Naive B cell (primary cell): ENCODE results near the gene SP140. TPM values are rescaled to one million over a fixed set of nuclear protein-coding genes. Genes with fewer than 3 reads are reported as not detected.
A peak's percentile ranks its signal among the peaks of the same experiment; 100 is the strongest.
"Not testable (repeated sequence)": the region's sequence is repeated elsewhere in the genome, so short reads cannot be mapped to it uniquely, and the experiment has no call there.

Experiments used
- ATAC-seq, 2 donors: fragments of 150-1000 bp; cut with Tn5 transposase; 2 replicates each; pipeline ENCODE4 v1.10.0; 2021; ENCODE audit warnings: low read depth in 2 of 2, mild to moderate bottlenecking in 2 of 2, moderate library complexity in 2 of 2
- DNase-seq: peaks from one replicate; pipeline ENCODE4 v3.0.0; 2022
- H3K27ac Mint-ChIP-seq, 6 donors: one replicate each; pipeline ENCODE4 v1.8.0; 2020 to 2022; ENCODE audit warnings: mild to moderate bottlenecking in 6 of 6, mixed read lengths in 6 of 6, moderate library complexity in 5 of 6, inconsistent platforms in 2 of 6
- H3K27me3 Mint-ChIP-seq, 3 donors: one replicate each; pipeline ENCODE4 v1.8.0; 2021 to 2022; ENCODE audit warnings: mixed read lengths in 3 of 3, mild to moderate bottlenecking in 1 of 3
- H3K36me3 Mint-ChIP-seq, 2 donors: one replicate each; pipeline ENCODE4 v1.8.0; 2020 to 2022; ENCODE audit warnings: mixed read lengths in 2 of 2, inconsistent platforms in 1 of 2, mild to moderate bottlenecking in 1 of 2
- H3K4me1 Mint-ChIP-seq, 3 donors: one replicate each; pipeline ENCODE4 v1.8.0; 2020 to 2022; ENCODE audit warnings: mixed read lengths in 3 of 3, inconsistent platforms in 1 of 3, mild to moderate bottlenecking in 1 of 3, moderate library complexity in 1 of 3
- H3K4me3 Mint-ChIP-seq, 8 donors: one replicate each; pipeline ENCODE4 v1.8.0; 2020 to 2022; ENCODE audit warnings: mild to moderate bottlenecking in 8 of 8, mixed read lengths in 8 of 8, moderate library complexity in 8 of 8, inconsistent platforms in 2 of 8
- H3K9me3 Mint-ChIP-seq, 7 donors: one replicate each; pipeline ENCODE4 v1.8.0; 2020 to 2022; ENCODE audit warnings: mixed read lengths in 7 of 7, mild to moderate bottlenecking in 5 of 7, inconsistent platforms in 2 of 7, moderate library complexity in 1 of 7
- polyA plus RNA-seq, 6 donors: library from polyadenylated mRNA; unstranded; fragments of 300-500 nt; fragmentation: Illumina TruSeq; gene quantifications; one replicate each; pipeline ENCODE4 v1.2.3, GENCODE V29; 2021; ENCODE audit warnings: low read depth in 6 of 6

SP140 gene
- polyA plus RNA-seq, 6 donors from 2014 or later = 65.4 to 95.3 (median 76.7) TPM

DNA sequence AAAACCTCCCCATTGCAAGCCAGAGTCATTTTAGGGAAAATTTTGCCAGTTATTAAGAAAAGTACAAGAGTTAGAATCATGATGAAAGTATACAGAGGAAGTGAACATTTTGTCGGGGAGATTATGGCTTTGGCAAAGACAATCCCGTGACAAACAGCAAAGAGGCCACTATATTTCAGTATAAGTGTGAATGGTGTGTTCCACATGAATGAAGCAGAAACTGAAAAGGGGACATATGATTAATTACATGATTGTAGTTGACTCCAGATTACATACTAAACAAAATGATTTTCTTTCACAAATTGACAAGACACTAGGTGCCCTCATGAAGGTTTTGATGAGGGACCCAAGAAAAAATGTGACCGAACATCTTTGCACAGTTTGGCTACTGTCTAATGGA is 42.0 kb downstream of the SP140 start:
- DNase-seq = peak; percentile 5
- Mint-ChIP-seq H3K4me1 (peaks cover 44 to 64% (median 53%) of the 10 kb centered on the region in 3 donors), H3K4me3 (peak overlapping the region in 1 of 8 donors; percentile 5), H3K27me3 (no peaks in the 10 kb centered on the region), H3K27ac (peak overlapping the region in 5 of 6 donors; percentile 34 to 84 (median 51)), H3K36me3 (peaks cover 59 to 73% of the 10 kb centered on the region in 2 donors), H3K9me3 (peaks cover 0 to 7% (median 0%) of the 10 kb centered on the region in 7 donors)
- peak; percentile 50 to 71 for ATAC-seq

DNA sequence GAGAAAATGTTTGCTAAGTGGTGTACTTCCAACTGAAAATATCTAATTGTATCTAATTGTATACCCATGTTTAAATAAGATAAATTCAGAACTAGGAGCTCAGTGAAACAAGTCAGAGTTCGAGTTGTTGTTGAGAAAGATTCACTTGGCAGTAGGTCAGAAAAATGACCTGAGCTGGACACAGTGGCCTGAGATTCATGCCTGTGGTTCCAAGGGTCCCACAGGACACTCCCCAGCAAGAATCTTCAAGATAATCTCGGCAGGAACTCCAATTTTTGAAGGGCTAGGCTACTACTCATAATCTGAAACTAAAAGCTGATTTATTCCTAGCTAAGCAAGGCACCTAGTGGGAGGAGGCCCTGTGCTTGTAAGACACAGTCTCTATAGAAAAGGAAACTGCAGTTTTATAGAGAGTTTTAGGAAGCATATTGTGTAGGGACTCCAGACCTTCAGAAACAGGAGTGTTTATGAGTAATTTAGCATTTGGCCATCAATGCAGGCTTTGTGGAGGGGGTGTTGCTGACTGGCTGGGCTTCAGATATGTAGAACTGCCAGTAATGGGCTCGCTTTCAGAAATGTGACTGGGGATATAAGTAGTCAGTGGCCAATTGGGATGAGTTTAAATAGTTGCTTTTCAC is 43.2 kb downstream of the SP140 start:
- H3K27ac Mint-ChIP-seq = peak overlapping the region in 3 of 6 donors; percentile 34 to 77 (median 57)

DNA sequence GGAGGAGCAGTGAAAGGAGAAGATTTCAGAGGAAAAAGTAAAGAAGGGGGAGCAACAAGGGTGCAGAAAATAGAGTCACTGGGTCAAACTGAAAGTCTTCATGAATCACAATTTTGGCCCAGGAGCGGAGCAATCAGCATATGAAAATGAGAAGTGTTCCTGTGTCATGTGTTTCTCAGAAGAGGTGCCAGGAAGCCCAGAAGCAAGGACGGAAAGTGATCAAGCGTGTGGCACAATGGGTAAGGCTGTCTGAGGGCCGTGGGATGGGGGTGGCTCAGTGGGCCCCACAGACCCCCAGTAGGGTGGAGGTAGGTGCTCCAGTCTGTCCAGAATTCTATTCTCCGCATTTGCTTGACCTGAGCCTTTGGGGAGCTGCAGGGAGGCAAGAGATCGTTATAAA is 44.2 kb downstream of the SP140 start:
- ATAC-seq (no peak), DNase-seq (no peak)
- H3K4me1 Mint-ChIP-seq = peaks cover 33 to 54% (median 37%) of the 10 kb centered on the region in 3 donors
- no peaks in the 10 kb centered on the region for H3K27me3 Mint-ChIP-seq
- H3K4me3 Mint-ChIP-seq = peak overlapping the region in 3 of 8 donors; percentile 8 to 61 (median 11)
- peaks cover 60 to 74% of the 10 kb centered on the region in 2 donors for H3K36me3 Mint-ChIP-seq
- peak overlapping the region; percentile 57 to 85 (median 72) for H3K27ac Mint-ChIP-seq
- H3K9me3 Mint-ChIP-seq = peaks cover 0 to 8% (median 0%) of the 10 kb centered on the region in 7 donors

More for the DNA sequence above, 43.2 kb downstream of the SP140 start:
- ATAC-seq = no peak
- Mint-ChIP-seq H3K27me3 (no peaks in the 10 kb centered on the region), H3K9me3 (peaks cover 0 to 8% (median 0%) of the 10 kb centered on the region in 7 donors), H3K4me1 (peaks cover 41 to 60% (median 43%) of the 10 kb centered on the region in 3 donors), H3K4me3 (peak overlapping the region in 1 of 8 donors; percentile 16), H3K36me3 (peaks cover 61 to 77% of the 10 kb centered on the region in 2 donors)
- DNase-seq = no peak

DNA sequence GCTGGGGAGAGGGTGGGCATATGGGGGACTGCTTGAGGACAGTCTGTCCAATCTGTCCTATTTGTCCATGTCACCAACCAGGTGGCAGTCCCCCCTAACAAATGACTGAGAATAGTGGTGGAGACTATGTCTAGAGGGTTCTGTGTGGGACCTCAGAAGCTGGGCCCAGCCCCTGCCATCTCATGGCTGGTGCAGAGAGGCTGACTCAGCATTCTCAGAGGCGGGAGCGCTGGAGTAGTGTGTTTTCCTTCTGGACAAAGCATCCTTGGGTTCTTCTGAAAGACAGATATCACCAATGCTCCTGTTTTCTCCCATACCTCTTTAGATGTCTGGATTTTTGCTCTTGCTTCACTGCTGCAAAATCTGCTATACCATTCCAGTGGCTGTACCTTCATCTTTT is 57.4 kb downstream of the SP140 start:
- H3K4me1 Mint-ChIP-seq = peaks cover 0 to 4% (median 0%) of the 10 kb centered on the region in 3 donors
- H3K27ac Mint-ChIP-seq = peak overlapping the region in 2 of 6 donors; percentile 41 to 53
- no peak overlapping the region for H3K4me3 Mint-ChIP-seq
- peaks cover 0 to under 1% (median 0%) of the 10 kb centered on the region in 7 donors for H3K9me3 Mint-ChIP-seq
- ATAC-seq = no peak
- peaks cover 38% of the 10 kb centered on the region in 2 donors for H3K36me3 Mint-ChIP-seq
- no peak for DNase-seq
- H3K27me3 Mint-ChIP-seq = no peaks in the 10 kb centered on the region

DNA sequence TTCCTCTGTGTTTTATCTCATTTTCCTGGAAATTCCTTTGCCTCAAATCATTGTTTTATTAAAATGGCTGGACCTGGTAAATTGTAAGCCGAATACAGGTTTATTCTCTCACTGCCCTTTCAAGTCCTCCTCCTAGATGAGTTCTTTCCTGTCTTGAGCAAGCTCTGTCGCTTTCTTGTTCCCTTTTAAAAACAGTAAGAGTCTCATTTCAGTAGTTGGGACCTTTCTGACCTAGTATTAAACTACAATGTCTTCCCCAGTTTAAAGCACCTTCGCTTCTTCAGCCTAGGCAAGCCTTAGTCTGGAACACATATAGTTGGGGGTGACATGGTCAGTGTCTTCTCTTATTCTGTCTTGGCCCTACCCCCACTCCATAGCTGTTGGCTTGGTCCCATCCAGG is 60.5 kb downstream of the SP140 start:
- Mint-ChIP-seq H3K27me3 (no peaks in the 10 kb centered on the region), H3K4me3 (no peak overlapping the region), H3K4me1 (peaks cover 0 to 2% (median 0%) of the 10 kb centered on the region in 3 donors), H3K36me3 (peaks cover 38 to 47% of the 10 kb centered on the region in 2 donors), H3K9me3 (peaks cover 0 to 7% (median 4%) of the 10 kb centered on the region in 7 donors), H3K27ac (peak overlapping the region in 1 of 6 donors; percentile 85)
- ATAC-seq = no peak
- no peak for DNase-seq

DNA sequence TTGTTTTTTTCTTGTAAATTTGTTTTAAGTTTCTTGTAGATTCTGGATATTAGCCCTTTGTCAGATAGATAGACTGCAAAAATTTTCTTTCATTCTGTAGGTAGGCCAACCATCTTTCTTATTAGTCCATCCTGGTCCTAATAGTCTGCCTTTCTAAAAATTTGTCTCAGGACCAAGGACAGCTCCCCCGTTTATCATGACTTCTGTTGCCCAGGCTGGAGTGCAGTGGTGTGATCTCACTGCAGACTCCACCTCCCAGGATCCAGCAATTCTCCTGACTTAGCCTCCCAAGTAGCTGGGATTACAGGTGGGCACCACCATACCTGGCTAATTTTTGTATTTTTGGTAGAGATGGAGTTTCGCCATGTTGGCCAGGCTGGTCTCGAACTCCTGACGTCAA is 63.8 kb downstream of the SP140 start:
- ATAC-seq = not testable (repeated sequence)

DNA sequence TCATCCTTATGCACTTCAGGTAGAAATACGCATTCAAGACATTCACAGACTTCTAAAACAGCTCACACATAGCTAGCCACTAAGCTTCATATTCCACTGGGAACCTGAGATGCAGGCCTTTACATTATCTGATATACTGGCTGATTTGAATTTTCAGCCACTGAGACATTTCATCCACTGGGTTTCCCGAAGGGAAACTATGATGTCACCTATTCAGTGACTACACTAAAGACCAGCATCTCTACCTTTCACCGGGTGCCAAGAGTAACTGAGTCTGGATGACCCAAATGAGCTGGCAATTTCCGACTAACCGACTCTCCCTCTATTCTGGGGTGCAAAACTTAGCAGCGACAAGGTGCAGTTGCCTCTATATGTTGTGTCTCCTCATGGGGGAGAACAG is 69.7 kb downstream of the SP140 start:
- no peak overlapping the region for H3K27ac Mint-ChIP-seq
- H3K36me3 Mint-ChIP-seq = peaks cover 70 to 83% of the 10 kb centered on the region in 2 donors
- peak overlapping the region in 1 of 8 donors; percentile 84 for H3K4me3 Mint-ChIP-seq
- no peaks in the 10 kb centered on the region for H3K27me3 Mint-ChIP-seq
- no peak for DNase-seq
- no peak for ATAC-seq
- peaks cover 0 to 14% (median 8%) of the 10 kb centered on the region in 3 donors for H3K4me1 Mint-ChIP-seq
- H3K9me3 Mint-ChIP-seq = peaks cover 0 to 12% (median 8%) of the 10 kb centered on the region in 7 donors

More for the DNA sequence above, 63.8 kb downstream of the SP140 start:
- Mint-ChIP-seq H3K27ac (peak overlapping the region in 2 of 6 donors; percentile 48 to 82), H3K36me3 (peaks cover 42 to 69% of the 10 kb centered on the region in 2 donors)
- H3K4me3 Mint-ChIP-seq, H3K9me3 Mint-ChIP-seq, DNase-seq, H3K4me1 Mint-ChIP-seq, H3K27me3 Mint-ChIP-seq: not testable (repeated sequence)

DNA sequence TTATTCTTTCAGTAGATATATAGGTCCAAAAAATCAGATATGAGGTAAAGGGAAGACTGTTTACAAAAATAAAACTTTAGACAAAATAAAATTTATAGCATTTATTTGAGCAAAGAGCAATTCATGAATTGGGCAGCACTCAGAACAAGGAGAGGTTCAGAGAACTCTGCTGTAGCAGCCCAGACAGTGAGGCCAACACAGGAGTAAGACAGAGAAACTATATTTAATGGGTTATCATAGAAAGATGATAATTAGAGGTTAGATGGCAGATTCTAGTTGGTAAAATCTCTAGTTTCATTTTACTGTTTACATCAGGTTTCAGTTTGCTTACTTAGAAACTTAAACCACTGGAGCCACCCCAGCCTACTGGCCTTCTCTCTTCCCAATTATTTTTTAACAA is 71.4 kb downstream of the SP140 start:
- Mint-ChIP-seq H3K27ac (peak overlapping the region in 1 of 6 donors; percentile 65), H3K36me3 (peaks cover 81 to 86% of the 10 kb centered on the region in 2 donors), H3K4me1 (peaks cover 2 to 15% (median 14%) of the 10 kb centered on the region in 3 donors), H3K4me3 (no peak overlapping the region), H3K9me3 (peaks cover 0 to 16% (median 8%) of the 10 kb centered on the region in 7 donors), H3K27me3 (no peaks in the 10 kb centered on the region)
- ATAC-seq (no peak), DNase-seq (no peak)

DNA sequence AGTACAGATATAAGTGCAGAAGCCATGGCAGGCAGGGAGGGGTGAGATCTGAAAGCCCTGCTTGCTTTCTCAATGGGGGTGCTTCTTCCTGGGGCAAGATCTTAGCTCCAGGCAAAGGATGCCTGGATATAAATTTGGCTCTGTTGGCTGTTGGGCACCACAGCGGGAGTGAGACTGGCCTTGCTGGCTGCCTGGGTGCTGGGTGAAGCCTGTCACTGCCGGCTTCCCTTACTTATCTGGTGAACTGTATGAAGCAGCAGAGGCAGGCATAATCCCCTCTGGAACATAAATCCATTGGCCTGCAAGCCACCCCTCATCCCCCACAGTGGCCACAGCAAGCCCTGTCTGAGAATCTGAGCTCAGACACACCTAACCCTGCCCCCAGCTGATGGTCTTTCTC is 74.1 kb downstream of the SP140 start:
- peaks cover 5 to 18% (median 15%) of the 10 kb centered on the region in 3 donors for H3K4me1 Mint-ChIP-seq
- DNase-seq (no peak), ATAC-seq (no peak)
- H3K36me3 Mint-ChIP-seq = peaks cover 61 to 73% of the 10 kb centered on the region in 2 donors
- H3K27ac Mint-ChIP-seq = peak overlapping the region in 4 of 6 donors; percentile 33 to 83 (median 72)
- H3K4me3 Mint-ChIP-seq = no peak overlapping the region
- H3K27me3 Mint-ChIP-seq = no peaks in the 10 kb centered on the region
- H3K9me3 Mint-ChIP-seq = peaks cover 0 to 16% (median 12%) of the 10 kb centered on the region in 7 donors

DNA sequence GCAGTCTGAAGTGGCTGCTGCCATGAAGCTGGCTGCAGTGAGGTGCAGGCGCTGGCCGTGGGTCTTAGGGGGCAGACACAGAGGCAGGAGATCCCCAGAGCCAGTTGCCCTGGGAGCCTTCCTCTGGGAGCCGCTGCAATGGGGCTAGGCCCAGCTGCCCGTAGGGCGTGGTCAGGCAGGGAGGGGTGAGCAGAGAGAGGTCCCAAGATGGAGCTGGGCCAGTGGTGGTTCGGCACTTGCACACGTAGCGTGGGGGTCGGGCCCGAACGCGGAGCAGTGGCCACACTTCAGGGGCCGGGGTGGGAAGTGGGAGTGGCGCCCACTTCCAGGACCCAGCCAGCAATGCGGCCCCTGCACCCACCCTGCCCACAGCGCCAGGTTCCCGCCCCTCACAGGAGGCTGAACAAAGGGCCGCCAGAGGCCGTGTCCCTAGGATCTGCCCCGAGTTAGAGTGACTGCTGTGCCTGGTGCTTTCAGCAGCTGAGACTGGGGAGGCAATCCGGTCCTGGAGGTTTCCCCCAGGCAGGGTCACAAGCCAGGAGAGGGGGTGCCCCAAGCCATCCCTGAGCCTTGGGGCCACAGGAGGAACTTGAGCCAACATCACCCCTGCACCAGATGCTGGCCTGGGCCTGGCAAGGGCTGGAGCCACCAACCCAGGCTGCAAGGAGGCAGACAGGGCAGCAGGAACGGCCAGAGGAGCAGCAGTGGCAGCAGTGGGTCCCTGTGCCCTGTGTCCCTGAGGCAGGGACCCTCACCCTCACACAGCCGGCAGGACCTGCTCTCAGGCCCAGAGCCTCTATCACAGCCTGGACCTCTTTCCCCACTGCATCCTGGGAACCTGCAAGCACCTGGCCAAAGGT is 80.1 kb downstream of the SP140 start:
- no peak for DNase-seq
- no peak for ATAC-seq
- Mint-ChIP-seq H3K4me3 (no peak overlapping the region), H3K36me3 (peaks cover 21 to 30% of the 10 kb centered on the region in 2 donors), H3K9me3 (peaks cover 0 to 8% (median 3%) of the 10 kb centered on the region in 7 donors), H3K4me1 (peaks cover 12 to 26% (median 17%) of the 10 kb centered on the region in 3 donors), H3K27ac (peak overlapping the region in 2 of 6 donors; percentile 29 to 66), H3K27me3 (no peaks in the 10 kb centered on the region)

DNA sequence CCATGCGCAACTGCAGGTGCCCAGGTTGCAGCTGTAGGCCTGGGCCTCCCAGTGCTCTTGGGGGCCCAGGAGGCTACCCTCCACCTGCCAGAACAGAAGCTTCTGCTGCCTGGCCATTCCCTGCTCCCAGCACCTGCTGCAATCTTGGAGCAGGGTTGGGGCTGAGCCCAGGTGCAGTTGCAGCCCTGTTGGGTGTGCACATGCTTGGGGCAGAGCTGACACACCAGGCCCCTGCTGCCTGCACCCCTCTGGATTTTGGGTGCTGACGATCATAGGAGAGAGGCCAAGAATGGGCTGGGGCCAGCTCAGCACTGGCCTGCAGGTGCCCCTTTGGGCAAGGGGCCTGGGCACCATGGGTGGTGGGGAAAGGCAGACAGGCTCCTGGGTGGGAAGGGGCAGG is 80.9 kb downstream of the SP140 start:
- H3K4me3 Mint-ChIP-seq = no peak overlapping the region
- peaks cover 11 to 26% (median 16%) of the 10 kb centered on the region in 3 donors for H3K4me1 Mint-ChIP-seq
- peaks cover 0 to 8% (median 3%) of the 10 kb centered on the region in 7 donors for H3K9me3 Mint-ChIP-seq
- ATAC-seq = no peak
- H3K27ac Mint-ChIP-seq = peak overlapping the region in 2 of 6 donors; percentile 63 to 73
- peaks cover 18 to 24% of the 10 kb centered on the region in 2 donors for H3K36me3 Mint-ChIP-seq
- no peak for DNase-seq
- H3K27me3 Mint-ChIP-seq = no peaks in the 10 kb centered on the region

DNA sequence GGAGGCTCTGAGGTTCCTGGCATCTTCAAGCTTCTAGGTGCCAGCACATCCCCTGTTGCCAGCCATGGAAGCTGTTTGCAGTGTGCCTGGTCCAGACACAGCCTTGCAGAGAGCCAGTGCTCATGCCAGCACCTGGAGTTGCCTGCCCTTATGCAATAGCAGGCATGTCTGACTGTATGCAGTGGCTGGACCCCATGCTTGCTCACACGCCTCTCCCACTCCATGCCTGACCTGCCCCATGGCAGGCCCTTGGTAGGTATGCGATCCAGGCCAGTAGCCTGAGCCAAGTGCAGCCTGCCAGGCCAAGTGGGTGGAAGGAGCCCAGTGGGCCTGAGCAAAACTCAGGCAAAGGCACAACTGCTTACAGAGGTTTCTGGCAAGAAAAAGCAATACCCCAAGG is 81.9 kb downstream of the SP140 start:
- Mint-ChIP-seq H3K36me3 (peaks cover 18 to 26% of the 10 kb centered on the region in 2 donors), H3K27ac (peak overlapping the region in 2 of 6 donors; percentile 62 to 73), H3K4me1 (peaks cover 13 to 26% (median 14%) of the 10 kb centered on the region in 3 donors), H3K27me3 (no peaks in the 10 kb centered on the region), H3K4me3 (no peak overlapping the region), H3K9me3 (peaks cover 0 to 6% (median 3%) of the 10 kb centered on the region in 7 donors)
- DNase-seq (no peak), ATAC-seq (no peak)

DNA sequence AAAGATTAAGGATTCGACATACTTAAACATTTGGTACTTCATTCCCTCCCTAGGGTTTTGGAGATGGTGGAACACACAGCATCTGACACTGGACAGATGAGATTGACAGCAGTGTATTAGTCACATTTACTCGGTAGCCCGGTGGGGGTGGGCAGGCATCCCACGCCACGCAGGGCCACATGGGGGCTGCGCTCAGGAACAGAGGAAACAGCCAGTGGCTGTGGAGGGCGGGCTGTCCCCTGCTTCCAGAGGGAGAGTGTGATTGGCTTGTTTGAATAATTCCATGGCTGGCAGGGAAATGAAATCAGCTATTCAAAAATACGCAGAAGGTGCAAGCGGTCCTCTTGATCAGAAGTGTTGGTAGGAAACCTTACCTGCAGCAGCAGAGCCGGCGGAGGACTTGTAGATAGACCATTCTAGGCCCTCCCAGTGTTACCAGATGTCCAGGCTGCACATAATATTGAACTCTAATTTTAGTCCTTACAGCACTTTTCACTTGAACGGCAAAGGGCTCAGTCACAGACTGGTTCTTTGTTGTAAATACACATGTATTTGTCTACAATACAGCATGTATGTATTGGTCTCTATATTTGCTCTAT is 83.0 kb downstream of the SP140 start:
- Mint-ChIP-seq H3K27ac (peak overlapping the region; percentile 42 to 90 (median 68)), H3K4me3 (no peak overlapping the region), H3K36me3 (peaks cover 27 to 28% of the 10 kb centered on the region in 2 donors)

More for the DNA sequence above, 83.0 kb downstream of the SP140 start:
- Mint-ChIP-seq H3K27me3 (no peaks in the 10 kb centered on the region), H3K4me1 (peaks cover 7 to 16% (median 9%) of the 10 kb centered on the region in 3 donors), H3K9me3 (peaks cover 0 to 4% (median 0%) of the 10 kb centered on the region in 7 donors)
- ATAC-seq (no peak), DNase-seq (no peak)
